A549 treated with ZK216348 at 1 μM for 4 hours (cell line): ENCODE measurements around the gene CAPZA1. TPM values are rescaled to one million over a fixed set of nuclear protein-coding genes. Genes with fewer than 3 reads are reported as not detected.

Experiments used
- total RNA-seq: library from RNA; stranded (reverse); fragments of 200-300 nt; extraction: Qiagen RNA extraction; gene quantifications from 5 replicates; pipeline ENCODE4 v1.2.3, GENCODE V29; 2022; ENCODE audit warnings: low read depth

Gene CAPZA1
- 49.4 to 85.3 TPM (median 60.2 TPM) in 5 replicates for total RNA-seq

DNA sequence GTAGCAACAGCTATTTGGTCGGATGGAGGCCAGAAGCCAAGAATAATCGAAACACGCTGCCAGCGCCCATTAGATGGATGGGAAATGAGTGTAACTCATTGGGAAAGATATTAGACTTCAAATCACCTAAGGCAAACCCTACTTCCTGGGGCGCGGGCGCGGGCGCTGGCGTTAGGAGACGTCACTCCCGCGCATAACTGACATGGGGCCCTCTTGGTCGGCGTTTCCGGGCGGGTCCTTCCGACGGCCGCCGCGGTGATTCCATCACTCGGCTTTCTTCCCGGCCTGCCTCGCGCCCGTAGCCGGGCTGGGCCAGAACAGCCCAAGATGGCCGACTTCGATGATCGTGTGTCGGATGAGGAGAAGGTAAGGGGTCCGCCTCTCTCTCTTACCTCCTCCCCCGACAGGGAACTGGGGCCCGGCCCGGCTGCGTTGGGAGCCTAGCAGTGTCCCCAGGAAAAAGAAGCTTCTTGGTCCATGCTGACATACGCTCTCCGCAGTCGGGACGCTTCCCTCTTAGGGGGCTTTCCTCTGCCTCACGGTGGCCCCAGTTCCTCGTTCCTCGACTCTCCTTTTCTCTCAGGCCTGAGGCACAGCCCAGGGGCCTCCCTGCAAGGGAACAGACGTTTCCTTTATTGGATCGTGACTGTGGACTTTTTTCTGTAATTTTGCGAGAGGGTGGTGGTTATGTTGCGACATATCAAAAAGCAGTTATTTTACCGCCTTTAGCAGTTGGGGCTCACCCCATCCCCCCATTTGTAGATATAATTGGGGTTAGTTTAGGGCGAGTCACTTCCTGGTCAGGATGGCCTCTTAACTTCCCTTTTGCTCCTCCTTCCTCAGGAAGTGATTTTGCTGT, at the start of gene CAPZA1:
Gene CAPZA1 (plus strand): TSS at position 315 of the 859 bp plus-strand sequence. CDS start 13 bp downstream, at position 328.

DNA sequence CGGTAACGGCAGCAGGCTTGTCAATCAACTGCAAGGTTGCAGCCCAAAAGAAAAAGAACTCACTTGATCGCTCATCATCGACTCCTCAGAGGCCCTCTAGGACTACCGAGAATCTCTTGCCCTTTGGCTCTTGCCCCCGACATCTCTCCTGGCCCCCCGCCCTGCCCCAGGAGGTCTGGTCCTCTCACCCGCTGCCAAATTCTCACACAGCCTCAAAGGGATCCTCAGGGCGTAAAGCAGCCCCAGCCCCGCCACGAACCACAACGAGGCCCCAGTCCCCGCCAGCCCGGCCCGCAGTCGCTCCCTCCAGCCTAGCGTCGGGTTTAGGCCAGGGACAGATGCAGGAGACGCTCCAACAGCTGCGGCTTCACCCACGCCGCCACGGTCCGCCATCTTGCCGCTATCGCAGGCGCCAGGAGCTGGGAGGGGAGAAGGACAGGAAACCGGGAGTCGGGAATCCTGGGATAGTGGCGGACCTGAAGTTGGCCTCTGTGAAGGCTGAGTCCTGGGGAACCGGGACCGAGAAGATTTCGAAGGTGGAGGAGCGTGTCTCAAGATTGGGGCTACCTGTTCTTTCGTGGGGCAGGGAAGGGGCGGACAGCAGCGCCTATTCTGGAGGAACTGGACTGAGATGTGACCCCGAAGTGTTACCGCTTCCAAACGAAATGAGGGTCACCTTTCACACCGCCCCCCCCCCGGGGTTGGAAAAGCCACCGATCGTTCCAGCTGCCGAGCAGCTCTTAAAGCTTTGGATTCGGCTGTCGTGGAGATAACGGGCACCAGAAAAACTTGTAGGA, 713 bp upstream of the CAPZA1 start, which contains the start of gene ST7L:
Gene ST7L (minus strand): TSS at position 421 of the 797 bp plus-strand sequence. CDS start 28 bp downstream, at position 393.

DNA sequence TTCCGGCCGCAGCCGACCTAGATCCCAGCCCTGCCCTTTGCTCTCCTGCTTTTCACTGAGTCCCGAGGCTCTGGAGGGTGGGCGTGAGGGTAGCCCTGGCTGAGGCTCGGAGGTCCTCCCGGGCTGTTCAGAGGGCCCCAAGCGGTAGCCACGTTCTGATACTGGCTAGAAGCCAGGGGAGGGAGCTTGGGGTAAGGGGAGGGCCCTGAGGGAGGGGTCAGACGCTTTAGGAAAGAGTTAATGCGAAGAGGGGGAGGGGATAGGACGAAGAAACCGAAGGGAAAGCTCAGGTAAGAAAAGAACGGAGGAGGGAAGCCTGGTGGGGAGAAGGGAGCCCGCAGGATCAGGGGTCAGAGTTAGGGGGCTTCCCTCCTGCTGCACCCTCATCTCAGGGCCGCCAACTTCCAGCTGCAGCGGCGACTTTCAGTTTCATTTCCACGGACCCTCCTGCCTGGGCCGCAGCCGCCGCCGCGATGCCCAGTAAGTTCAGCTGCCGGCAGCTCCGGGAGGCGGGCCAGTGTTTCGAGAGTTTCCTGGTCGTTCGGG, 54.9 kb downstream of the CAPZA1 start, which contains the start of gene MOV10:
Gene MOV10 (plus strand): TSS at position 220 of the 546 bp plus-strand sequence. CDS start 254 bp downstream, at position 474.

DNA sequence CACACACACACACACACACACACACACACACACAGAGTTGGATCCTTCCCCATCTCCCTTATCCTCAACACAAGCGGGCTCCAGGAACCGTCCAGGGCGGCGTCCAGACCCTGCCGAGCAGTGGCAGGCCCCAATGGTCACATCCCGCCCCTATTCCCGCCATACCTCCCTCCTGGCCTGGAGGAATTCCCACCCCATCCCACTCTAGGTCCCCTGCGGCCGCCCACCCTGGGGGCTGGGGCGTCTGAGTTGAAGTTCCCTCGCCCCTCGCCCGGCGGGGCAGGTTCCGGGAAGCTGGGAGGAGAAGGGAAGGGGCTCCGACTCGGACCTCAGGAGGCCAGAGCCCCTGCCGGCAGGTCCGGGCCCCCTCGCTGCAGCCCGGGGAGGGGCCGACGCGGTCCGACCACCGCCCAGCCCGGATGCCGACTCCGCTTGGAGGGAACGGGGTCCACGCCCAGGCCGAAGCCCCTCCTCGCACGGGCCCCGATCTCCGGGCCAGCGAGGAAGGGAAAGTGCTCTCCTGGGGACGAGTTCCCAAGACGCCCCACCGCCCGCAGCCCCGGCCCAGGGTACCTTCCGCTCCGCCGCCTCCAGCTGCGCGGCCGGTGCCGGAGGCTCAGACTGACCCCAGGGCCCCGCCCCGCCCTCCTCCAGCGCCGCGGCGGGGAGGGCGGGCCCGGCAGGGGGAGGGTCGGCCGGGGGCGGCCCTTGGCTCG, 87.0 kb downstream of the CAPZA1 start, which contains the start of gene RHOC:
Gene RHOC (minus strand): TSS at position 623 of the 716 bp plus-strand sequence. CDS start 3,328 bp downstream, outside the sequence.

DNA sequence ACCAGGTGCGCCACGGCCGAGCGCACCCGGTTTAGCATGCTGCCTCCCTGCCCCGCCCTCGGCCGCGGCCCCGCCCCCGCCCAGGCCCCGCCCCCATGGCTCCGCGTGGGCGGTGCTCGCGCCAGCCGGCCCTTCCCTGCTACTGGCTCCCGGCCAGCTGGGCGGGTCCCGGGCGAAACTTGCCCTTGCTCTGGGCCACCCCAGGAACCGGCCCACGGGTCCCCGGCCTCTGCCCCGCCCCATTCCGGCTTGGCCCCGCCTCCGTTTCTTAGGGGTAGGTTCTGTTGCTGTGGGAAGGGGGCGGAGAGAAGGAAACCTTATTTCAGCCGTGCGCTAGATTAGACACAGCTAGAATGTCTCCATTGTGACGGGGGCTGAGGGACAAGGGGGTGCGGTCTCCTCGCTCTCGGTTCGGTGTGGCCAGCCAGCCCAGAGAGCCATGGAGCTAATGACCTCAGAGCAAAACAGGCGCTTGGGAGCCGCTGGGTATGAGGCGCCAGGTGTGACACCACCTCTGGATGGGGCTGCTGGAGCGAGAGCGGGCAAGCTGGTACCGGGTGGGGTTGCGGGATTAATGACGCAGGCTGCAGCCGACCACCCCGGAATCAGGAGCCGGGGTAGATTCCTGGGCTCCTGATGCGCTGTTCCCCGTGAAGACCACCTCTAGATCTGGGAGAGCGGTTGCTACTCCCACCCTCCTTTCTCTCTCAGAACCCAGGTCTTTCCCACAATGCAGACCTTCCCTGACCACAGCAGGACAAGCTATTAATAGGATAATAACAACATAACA, 95.8 kb downstream of the CAPZA1 start, which contains the start of gene PPM1J:
Gene PPM1J (minus strand): TSS at position 69 of the 790 bp plus-strand sequence. CDS start 31 bp downstream, at position 38.

Other genes with a start within 250 kb of the CAPZA1 start
- gene CTTNBP2NL, start 223.6 kb upstream of the CAPZA1 start, total RNA-seq = 4.6 to 10.8 TPM (median 9.0 TPM) in 5 replicates
- gene WNT2B, start 110.9 kb upstream of the CAPZA1 start, total RNA-seq = 0.08 to 0.29 TPM (median 0.22 TPM) in 5 replicates
- gene ST7L, start 691 bp upstream of the CAPZA1 start, total RNA-seq = 10.1 to 15.7 TPM (median 13.1 TPM) in 5 replicates
- gene MOV10, start 54.8 kb downstream of the CAPZA1 start, total RNA-seq = 24.1 to 39.0 TPM (median 32.1 TPM) in 5 replicates
- gene RHOC, start 87.3 kb downstream of the CAPZA1 start, total RNA-seq = 360 to 386 TPM (median 367 TPM) in 5 replicates
- 0.50 to 1.4 TPM (median 1.3 TPM) in 5 replicates for gene PPM1J, start 95.5 kb downstream of the CAPZA1 start, total RNA-seq